CD4-positive, alpha-beta T cell treated with Interleukin-2 at 100 ng/mL for 4 hours (primary cell): Measurements from ENCODE around the gene PCIF1.
"Not testable (repeated sequence)": the region's sequence is repeated elsewhere in the genome, so short reads cannot be mapped to it uniquely, and the experiment has no call there.

Experiments used
- DNase-seq: peaks from one replicate; pipeline ENCODE4 v3.0.0-alpha.2; 2020; ENCODE audit warnings: low spot score

Gene PCIF1

DNA sequence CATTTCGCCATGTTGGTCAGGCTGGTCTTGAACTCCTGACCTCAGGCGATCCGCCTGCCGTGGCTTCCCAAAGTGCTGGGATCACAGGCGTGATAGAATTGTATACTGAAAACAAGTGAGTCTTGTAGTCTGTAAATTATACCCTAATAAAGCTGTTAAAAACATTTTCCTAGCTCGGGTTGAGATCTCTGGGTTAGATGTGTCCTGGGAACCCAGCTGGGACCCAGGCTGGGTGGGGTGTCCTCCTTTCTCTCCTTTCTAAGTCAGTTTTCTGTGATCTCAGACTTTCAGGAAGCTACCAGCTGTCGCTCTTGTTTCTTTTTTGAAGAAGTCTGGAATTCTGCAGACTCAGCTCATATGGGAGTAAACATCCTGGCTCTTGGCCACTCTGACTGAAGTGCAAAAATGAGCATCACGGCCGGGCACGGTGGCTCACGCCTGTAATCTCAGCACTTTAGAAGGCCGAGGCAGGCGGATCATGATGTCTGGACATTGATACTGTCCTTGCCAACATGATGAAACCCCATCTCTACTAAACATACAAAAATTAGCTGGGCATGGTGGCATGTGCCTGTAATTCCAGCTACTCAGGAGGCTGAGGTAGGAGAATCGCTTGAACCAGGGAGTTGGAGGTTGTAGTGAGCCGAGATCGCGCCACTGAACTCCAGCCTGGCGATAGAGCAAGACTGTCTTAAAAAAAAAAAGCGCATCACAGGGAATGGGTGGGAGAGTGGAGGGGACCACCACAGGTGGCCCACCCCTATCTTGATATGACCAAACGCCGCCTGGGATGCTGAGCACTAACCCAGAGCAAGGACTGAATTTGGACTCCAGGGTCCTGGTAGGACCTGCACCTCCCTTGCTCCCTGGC lies 9.9 kb upstream of the PCIF1 start:
- no peak for DNase-seq

DNA sequence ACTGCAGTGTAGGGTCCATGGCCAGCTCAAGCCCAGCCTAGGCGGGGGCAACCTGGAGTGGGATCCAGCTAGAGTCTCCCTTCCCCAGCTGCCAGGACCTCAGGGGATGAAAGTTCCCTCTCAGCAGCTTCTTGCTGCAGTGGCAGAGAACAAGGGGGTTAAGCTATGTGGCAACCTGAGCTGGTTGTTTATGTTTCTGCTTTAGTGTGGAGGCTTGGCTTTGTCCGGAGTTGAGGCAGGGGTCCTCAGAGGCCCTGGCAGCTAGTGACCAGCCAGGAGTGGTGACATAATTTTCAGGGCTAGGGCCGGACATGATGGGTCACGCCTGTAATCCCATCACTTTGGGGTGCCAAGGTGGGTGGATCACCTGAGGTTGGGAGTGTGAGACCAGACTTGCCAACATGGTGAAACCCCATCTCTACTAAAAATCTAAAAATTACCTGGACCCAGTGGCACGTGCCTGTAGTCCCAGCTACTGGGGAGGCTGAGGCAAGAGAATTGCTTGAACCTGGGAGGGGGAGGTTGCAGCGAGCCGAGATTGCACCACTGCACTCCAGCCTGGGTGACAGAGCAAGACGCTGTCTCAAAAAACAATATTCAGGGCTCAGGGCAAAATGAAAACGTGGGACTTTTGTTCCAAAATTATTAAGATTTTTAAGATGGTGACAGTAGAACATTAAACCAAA lies 8.5 kb upstream of the PCIF1 start:
- DNase-seq: no peak

DNA sequence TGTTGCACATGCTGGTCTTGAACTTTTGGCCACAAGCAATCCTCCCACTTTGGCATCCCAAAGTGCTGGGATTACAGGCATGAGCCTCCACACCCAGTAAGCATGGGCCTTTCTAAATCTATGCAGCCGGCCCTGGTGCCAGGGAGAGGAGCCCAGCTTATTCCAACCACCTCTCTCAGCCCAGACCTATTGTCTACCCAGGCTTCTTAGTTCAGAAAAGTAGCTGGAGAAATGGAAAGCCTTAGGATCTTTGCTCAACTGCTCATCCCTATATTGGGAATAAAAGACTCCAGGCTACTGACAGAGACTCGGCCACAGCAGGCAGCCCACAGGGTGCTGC lies 7.8 kb upstream of the PCIF1 start:
- DNase-seq: no peak

DNA sequence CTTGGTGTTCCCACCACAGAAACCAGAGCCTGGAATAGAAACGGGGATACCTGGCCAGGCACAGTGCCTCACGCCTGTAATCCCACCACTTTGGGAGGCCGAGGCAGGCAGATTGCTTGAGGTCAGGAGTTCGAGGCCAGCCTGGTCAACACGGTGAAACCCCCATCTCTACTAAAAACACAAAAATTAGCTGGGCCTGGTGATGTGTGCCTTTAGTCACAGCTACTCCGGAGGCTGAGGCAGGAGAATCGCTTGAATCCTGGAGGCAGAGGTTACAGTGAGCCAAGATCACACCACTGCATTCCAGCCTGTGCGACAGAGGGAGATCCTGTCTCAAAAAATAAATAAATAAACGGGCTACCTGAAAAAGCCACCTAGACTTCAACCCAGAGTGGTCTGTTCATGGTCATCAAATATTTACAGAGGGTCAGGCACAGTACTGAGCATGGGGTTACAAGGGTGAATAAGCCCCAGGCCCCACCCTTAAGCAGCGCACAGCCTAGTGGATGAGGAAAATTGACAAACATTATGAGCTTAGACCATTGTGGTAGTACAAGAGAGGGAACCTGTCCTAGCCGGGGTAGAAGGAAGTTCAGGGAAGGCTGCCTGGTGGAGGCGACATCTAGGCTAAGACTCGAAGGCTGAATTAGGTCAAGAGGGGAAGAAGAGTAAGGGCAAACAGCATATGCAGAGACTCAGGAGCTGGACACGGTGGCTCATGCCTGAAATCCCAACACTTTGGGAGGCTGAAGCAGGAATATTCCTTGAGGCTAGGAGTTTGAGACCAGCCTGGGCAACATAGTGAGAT lies 7.2 kb upstream of the PCIF1 start:
- no peak for DNase-seq

DNA sequence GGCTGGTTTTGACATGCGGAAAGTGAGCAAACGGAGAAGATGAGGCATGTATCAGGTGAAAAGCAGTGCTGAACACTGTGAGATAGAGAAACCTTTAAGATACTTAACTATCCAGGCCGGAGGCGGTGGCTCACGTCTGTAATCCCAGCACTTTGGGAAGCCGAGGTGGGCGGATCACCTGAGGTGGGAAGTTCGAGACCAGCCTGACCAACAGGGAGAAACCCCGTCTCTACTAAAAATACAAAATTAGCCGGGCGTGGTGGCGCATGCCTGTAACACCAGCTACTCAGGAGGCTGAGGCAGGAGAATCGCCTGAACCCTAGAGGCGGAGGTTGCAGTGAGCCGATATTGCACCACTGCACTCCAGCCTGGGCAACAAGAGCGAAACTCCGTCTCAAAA lies 2.8 kb upstream of the PCIF1 start:
- not testable (repeated sequence) for DNase-seq

DNA sequence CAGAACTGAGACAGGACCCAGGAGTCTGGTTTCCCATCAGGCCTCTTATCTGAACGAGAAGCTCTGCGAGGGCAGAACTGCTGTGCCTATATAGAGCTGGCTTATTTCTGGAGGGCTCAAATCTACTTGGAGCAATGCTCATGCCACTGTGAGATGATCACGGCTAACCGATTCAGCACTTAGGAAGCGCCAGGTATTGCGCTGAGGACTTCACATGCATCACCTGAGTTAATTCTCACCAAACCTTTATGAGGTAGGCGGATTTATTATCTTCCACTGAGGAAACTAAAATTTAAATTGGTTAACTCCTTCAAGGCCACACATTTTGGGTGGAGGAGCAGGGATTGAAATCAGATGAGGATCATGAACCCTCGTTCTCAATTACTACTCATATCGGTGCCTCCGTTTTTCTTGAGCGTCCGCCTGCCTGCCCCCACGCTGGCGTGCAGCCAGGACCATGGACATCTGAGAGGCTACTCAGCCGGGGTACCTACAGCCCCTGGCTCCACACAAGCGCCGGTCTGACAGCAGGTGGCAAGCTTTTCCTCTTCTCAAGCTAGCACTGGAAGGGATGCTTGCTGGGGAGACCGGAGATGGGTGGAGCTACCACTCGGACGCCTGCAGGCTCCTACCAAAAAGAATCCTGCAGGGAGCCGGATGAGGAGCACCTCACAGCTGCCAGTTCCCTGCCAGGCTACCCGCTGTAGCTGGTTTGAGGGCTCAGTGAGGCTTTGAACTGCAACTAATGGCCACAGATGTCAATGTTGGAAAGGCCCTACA lies 1.0 kb upstream of the PCIF1 start:
- peak; percentile 58 for DNase-seq

DNA sequence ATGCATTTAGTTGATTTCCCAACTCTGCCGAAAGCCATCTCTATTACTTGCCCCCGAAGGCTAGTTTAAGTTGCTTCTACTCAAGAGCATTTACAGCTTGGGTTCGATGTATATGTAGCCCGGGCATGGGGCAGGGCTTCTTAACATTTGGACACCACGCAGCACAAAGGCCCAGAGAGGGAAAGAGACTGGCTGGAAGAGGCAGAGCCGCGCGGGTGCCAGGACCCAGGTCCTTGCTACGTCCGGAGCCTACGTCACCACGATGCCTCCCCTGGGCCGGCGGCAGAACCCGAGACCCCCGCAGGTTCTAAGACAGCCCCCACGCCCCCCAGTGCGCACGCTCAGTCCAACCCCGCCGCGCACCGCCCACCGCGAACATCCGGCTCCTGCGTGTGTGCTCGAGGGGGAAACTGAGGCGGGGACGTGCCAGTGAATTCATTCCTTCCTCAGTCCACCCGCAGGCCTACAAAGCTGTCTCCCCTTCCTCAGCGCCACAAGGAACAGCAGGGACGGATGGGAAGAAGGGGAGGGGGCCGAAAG lies 367 bp upstream of the PCIF1 start:
- DNase-seq: no peak

DNA sequence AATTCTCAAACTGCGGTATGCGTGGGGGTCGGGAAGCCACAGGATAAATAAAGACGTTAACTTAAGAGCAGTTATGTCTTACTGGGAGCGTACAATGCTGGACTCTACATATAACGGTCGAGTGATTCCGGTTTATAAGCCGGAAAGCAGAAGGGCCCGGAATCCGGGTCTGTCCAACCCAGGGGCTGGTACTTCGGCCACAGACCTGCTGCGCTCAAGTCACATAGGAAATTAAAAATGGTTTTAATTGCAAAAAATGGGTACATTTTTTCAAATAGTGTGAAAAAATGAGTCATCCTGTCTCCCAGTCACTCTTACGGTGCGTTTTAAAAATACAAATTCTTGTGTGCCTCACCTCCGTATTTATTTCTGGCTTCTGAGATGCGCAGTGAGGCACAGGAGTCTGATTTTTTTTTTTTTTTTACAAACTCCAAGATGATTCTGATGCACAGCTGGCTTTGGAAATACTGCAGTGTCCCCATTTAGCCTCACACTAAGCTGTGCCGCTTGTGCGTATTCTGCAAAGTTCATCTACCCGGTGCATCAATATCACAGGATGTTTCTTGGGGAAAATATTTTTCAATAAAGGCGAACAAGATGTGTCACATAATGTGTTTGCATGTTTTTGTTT lies 1.0 kb downstream of the PCIF1 start:
- DNase-seq: peak; percentile 52

DNA sequence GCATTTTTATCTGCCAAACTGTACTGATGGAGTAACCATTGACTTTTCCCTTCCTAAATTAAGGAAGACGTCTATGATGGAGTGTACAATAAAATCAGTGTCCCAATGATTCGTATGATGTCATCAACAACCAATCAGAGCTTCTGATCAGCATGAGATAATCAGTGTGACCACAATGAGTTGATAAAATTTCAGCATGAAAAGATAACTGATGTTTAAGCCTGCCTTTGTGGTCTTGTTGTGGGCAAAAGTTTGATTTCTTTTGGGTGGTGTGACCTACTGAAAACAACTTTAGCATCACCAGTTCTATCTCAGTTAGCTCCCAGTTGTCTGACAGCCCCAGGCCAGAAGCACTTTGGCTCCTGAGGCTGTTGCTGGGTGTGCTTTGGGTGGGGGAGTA lies 3.3 kb downstream of the PCIF1 start:
- DNase-seq: peak; percentile 25

DNA sequence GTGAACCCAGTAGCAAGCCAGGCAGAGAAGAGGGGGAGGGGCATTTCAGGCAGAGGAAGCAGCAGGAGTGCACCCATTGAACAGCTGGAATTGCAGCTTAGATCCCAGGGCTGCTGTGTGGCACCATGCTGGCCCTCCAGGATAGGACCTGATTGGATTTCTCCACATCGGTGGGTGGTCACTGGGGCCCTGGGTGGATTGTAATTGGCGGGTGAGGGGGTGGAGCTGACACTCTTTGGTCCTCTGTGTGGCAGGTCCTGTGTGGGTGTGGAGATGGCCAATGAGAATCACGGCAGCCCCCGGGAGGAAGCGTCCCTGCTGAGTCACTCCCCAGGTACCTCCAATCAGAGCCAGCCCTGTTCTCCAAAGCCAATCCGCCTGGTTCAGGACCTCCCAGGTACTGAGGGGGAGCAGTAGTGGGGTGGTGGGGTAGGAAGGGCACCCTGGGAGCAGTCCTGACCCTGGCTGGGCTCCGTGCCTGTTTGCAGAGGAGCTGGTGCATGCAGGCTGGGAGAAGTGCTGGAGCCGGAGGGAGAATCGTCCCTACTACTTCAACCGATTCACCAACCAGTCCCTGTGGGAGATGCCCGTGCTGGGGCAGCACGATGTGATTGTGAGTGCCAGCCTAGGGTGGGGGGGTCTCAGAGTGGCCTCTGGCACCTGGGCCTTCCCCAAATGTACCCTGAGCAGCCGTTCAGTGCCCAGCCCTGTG lies 4.4 kb downstream of the PCIF1 start:
- DNase-seq: no peak

DNA sequence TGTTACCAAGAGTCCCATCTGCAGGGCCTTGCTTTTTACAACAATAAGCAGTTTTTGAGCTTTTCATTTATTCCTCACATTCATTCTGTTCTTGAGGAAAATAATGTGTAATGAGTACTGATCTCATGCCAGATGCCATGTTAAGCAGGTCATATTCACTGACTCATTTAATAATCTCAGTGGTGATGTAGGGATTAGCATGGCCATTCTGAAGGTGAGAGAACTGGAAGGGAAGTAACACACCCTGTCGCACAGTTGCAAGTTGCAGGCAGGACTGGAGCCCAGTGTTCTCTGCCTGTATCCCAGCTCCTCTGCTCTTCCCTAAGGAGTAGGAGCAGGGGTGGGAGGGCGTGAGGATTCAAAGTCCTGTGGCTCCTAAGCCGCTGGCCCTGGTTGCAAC lies 5.6 kb downstream of the PCIF1 start:
- DNase-seq: no peak

DNA sequence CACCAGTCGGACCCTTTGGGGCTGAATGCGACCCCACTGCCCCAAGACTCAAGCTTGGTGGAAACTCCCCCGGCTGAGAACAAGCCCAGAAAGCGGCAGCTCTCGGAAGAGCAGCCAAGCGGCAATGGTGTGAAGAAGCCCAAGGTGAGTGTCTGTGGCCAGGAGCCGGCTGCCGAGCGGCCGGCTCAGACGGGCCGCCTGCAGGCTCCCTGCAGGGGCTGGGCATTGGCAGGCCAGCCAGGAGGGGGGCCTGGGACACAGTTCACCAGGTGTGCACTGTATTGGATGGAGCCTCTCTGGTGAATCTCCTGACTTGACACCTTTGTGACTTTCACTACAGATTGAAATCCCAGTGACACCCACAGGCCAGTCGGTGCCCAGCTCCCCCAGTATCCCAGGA lies 6.0 kb downstream of the PCIF1 start:
- DNase-seq: no peak

DNA sequence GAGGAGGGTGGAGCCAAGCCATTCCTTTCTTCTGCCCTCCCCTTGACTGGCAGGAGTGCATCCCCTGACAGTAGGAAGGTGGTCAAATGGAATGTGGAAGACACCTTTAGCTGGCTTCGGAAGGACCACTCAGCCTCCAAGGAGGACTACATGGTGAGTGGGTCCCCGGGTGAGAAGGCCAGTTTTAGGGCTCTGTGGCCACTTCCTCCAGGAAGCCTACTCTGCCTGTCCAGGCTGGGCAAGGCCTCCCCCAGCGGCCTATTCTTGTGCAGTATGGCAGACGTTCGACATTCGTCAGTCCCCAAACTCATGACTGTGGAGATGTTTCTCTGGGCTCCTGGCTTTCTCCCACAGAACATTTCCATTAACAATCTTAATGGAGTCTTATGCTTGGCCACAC lies 9.1 kb downstream of the PCIF1 start:
- DNase-seq: no peak

DNA sequence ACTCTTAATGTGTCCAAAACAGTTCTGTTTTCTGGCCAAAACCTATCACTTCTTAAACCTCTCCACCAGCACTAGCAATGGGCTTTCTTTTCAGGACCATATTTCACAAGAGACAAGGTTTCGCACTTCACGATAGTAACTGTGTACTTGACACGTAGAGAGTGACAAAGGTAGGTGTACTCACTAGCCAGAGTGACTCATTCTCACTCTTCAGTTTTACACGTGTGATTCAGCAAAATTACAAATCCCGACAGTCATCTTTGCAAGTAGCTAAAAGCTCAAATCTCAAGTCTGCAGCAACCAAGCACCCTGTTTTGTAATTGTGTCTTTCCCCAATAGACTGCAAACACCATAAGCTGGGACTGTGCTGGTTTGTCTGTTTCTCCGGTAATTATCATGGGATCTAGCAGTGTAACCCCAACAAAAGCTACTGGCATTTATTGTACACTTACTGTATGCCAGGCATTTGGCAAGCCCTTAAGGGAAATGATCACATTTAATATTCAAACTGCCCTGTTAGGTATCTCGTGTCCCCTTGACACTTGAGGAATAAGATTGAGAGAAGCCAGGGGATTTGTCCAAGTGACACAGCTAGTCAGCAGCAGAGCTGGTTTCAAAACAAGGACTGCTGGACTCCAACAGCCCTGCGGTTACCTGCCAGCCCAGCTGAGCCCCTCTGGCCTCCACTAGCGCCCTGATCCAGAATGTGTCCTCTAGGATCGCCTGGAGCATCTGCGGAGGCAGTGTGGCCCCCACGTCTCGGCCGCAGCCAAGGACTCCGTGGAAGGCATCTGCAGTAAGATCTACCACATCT lies 9.9 kb downstream of the PCIF1 start:
- DNase-seq: peak; percentile 45

DNA sequence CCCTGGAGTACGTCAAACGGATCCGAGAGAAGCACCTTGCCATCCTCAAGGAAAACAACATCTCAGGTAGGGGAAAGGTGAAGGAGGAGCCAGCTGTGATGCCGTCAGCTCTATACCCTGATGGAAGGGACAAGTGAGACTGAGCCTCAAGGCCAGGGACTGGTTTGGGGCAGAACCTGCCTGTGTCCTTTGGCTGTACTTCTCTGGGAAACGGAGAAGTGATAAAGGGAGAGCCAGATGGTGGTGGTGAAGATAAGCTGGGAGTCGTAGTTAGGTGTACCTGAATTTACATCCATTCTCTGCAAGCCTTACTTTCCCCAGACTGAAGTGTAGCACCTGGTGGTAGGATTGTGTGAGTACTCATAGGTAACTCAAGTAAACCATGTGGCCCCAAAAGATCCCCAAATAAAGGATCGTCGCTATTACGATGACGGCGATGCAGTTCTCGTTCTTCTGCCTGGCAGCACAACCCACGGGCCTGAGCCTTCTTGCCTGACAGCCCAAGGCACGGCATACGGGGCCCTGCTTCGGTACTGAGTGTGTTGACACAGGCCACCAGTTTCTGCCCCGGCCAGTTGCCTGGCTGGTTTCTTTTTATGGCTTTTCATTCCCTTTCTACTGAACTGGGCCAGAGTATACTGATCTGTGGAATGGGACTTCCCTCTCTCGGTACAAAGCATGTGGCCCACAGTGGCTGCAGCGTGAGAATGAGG lies 10.6 kb downstream of the PCIF1 start:
- DNase-seq: no peak

DNA sequence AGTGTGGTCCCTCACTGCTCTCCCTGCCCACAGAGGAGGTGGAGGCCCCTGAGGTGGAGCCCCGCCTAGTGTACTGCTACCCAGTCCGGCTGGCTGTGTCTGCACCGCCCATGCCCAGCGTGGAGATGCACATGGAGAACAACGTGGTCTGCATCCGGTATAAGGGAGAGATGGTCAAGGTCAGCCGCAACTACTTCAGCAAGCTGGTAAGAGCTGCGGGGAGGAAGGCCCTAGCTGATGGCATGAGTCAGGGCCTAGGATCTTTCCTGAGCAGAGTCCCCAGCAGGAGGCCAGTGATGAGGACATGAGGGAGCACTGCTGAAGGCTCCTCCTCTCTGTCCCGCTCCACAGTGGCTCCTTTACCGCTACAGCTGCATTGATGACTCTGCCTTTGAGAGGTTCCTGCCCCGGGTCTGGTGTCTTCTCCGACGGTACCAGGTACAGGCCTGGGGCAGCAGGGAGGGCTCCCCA lies 11.2 kb downstream of the PCIF1 start:
- no peak for DNase-seq

DNA sequence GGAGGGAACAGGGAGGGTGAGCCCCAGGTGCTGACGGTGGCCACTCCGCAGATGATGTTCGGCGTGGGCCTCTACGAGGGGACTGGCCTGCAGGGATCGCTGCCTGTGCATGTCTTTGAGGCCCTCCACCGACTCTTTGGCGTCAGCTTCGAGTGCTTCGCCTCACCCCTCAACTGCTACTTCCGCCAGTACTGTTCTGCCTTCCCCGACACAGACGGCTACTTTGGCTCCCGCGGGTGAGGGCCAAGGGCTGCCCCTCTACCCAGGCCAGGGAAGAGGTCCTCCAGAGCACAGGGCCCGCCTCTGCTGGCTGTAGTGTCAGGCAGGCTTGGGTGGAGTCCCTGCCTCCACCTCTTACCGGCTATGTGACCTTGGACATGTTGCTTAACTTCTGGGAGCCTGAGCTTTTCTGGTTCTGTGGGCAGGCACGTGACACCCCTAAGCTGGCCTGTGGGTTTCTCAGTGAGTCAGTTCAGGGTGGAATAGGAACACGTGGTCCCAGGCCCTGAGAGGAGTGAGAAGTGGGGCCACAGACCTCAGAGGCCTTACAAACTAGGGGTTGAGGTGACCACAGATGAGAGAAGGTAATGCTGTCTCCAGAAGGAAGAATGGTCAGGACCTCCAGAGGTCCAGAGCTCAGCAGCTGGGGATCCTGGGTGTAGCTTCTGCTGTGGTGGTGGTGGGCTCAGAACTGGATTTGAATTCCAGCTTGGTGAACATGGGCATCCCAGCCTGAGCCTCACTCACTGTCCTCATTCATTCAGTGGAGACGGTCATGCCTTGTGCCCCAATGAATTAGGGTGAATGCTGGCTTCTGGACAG lies 11.9 kb downstream of the PCIF1 start:
- DNase-seq: peak; percentile 57
